ENCODE results near the gene PANK2.

Gene PANK2

GRCh38 chr20:3900187-3900604 lies 11.0 kb downstream of the PANK2 start:
- no peak for DNase-seq (ENCODE audit: low read depth in 1 of 2, low spot score in 1 of 2)

DNA sequence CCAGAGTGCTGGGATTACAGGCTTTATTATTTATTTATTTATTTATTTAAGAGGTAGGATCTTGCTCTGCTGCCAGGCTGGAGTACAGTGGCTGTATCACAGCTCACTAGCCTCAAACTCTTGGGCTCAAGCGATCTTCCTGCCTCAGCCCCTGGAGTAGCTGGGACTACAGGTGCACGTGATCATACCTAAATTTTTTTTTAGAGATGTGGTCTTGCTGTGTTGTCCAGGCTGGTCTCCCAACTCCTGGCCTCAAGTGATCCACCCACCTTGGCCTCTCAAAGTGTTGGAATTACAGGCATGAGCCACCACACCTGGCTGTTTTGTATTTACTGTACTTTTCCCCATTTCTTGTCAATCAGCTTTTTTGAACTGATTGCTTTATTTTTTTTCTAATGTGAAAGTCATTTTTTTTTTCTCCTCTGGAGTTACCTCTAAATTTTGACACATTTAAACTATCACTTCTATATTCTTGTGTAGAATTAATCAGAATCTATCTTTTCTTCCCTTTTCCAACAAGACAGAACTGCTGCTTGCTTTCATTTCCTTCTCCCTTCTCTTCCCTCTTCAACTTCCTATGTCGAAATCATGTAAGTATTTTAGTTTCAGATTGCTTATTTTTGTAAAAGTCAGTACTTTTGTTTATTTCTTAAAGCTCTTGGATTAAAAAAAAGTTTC lies 12.0 kb downstream of the PANK2 start:
- no peak for DNase-seq (ENCODE audit: low read depth in 1 of 2, low spot score in 1 of 2)

- DNase-seq (ENCODE audit: low read depth in 1 of 2, low spot score in 1 of 2), result no peak
Observed at GRCh38 chr20:3901706-3902440, 12.7 kb downstream of the PANK2 start.

GRCh38 chr20:3902446-3902845 lies 13.3 kb downstream of the PANK2 start:
- DNase-seq (ENCODE audit: low read depth in 1 of 2, low spot score in 1 of 2), result no peak

DNA sequence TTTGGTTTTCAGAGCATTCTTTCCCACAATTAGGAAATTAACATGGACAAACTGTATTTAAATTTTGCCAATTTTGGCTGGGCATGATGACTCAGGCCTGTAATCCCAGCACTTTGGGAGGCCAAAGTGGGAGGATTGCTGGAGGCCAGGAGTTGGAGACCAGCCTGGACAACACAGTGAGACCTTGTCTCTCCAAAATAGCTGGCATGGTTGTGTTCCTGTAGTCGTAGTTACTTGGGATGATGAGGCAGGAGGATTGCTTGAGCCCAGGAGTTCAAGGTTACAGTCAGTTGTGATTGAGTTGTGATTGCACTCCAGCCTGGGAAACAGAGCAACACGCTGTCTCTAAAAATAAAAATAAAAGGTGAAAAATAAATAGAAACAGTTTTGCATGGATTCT lies 15.0 kb downstream of the PANK2 start:
- DNase-seq (ENCODE audit: low read depth in 1 of 2, low spot score in 1 of 2), result no peak

GRCh38 chr20:3904857-3905256 lies 15.7 kb downstream of the PANK2 start:
- no peak for DNase-seq (ENCODE audit: low read depth in 1 of 2, low spot score in 1 of 2)

GRCh38 chr20:3906744-3907721 lies 17.8 kb downstream of the PANK2 start:
- peak in 1 of 2 donors; percentile 20 for DNase-seq (ENCODE audit: low read depth in 1 of 2, low spot score in 1 of 2)

DNA sequence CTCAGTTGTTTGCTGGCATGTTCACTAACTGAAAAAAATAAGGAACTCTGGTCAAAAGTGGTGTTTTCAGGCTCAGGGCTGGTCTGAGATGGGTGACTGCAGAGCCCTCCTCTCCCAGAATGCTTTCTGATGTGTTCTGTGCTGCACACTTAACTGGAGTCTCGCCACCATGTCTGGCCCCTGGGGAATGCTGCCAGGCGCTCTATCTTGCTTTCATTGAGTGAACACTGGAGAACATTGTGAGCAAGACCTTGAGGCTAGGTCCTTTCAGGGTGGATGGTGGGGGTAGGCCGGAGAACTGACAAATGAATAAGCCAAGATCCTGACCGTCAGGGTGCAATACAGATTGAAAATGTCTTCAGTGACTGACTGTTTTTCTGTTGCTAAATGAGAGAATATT lies 19.5 kb downstream of the PANK2 start:
- no peak for DNase-seq (ENCODE audit: low read depth in 1 of 2, low spot score in 1 of 2)

DNA sequence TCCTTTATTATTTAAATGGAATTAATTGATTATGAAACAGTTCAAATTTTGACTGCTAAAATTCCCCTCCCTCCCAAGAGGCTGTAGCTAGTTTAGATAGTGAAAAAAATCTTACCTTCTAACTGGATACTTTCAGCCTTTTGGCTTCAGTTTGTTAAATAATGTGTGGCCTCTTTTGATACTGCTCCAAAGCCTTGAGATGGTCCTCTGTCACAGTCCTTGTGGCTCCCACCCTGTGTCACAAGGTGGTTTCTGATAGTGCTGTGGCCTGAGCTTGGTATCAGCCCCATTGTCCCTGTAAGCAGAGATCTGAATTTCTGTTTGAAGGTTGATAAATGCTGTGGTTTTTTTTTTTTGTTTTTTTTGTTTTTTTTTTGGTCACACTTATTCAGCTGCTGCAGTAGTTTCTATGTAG lies 20.8 kb downstream of the PANK2 start:
- DNase-seq (ENCODE audit: low read depth in 1 of 2, low spot score in 1 of 2), result no peak

GRCh38 chr20:3910853-3911252 lies 21.7 kb downstream of the PANK2 start:
- no peak for DNase-seq (ENCODE audit: low read depth in 1 of 2, low spot score in 1 of 2)

GRCh38 chr20:3911956-3912355 lies 22.8 kb downstream of the PANK2 start:
- no peak for DNase-seq (ENCODE audit: low read depth in 1 of 2, low spot score in 1 of 2)

DNA sequence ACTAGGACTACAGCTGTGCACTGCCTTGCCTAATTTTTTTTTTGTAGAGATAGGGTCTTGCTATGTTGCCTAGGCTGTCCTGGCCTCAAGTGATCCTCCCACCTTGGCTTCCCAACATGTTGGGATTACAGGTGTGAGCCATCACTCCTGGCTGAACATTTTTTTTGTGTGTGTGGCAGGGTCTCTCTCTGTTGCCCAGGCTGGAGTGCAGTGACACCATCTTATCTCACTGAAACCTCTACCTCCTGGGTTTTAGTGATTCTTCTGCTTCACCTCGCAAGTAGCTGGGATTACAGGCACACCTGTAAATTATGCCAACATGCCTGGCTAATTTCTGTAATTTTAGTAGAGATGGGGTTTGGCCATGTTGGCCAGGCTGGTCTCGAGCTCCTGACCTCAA lies 25.3 kb downstream of the PANK2 start:
- no peak for DNase-seq (ENCODE audit: low read depth in 1 of 2, low spot score in 1 of 2)

DNA sequence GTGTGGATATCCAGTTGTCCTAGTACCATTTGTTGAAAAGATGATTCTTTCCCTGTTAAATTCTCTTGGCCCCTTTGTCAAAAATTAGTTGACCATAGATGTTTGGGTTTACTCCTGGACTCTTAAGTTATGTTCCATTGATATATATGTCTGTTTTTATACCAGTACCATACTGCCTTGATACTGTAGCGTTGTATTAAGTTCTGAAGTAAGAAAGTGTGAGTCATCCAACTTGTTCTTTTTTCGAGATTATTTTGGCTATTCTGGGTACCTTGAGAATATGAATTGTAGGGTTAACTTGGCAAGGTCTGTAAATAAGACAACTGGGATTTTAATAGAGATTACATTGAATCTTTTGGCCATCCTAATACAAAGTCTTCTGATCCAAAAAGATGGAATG lies 26.5 kb downstream of the PANK2 start:
- no peak for DNase-seq (ENCODE audit: low read depth in 1 of 2, low spot score in 1 of 2)

DNA sequence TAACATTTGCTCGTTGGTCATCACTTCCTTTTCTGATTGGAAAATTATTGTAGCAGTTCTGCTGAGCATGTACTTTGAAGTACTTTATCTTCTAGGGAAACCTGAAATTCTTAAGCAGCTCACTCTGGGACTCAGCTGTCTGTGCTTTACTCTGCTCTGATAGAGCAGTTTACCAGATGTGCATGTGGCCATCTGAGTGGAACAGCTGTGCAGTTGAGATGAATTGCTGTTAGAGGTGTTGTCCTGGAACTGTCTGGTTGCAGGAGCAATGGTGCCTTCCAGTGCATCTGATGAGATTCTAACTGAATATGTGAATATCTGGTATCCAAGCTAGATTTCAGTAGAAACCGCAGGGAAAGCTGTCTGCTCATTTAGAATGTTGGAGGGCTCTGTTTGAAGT lies 27.2 kb downstream of the PANK2 start:
- DNase-seq (ENCODE audit: low read depth in 1 of 2, low spot score in 1 of 2), result no peak

- no peak for DNase-seq (ENCODE audit: low read depth in 1 of 2, low spot score in 1 of 2)
Observed at GRCh38 chr20:3919352-3919751, 30.2 kb downstream of the PANK2 start.

GRCh38 chr20:3922223-3922982 lies 33.2 kb downstream of the PANK2 start:
- no peak for DNase-seq (ENCODE audit: low read depth in 1 of 2, low spot score in 1 of 2)

GRCh38 chr20:3922983-3923339 lies 33.8 kb downstream of the PANK2 start:
- no peak for DNase-seq (ENCODE audit: low read depth in 1 of 2, low spot score in 1 of 2)

GRCh38 chr20:3923818-3924217 lies 34.6 kb downstream of the PANK2 start:
- no peak for DNase-seq (ENCODE audit: low read depth in 1 of 2, low spot score in 1 of 2)

- no peak for DNase-seq (ENCODE audit: low read depth in 1 of 2, low spot score in 1 of 2)
Observed at GRCh38 chr20:3924304-3925112, 35.3 kb downstream of the PANK2 start.

GRCh38 chr20:3925113-3925695 lies 36.0 kb downstream of the PANK2 start:
- no peak for DNase-seq (ENCODE audit: low read depth in 1 of 2, low spot score in 1 of 2)
